ACHN (cell line): ENCODE results near the gene SEMA5A.

ENCODE experiments used
- DNase-seq: peaks from one replicate; pipeline ENCODE4 v3.0.0-alpha.2; 2015
- in situ Hi-C: cut with HindIII; loops from 2 replicates; pipeline ENCODE4 v1.10.0; 2017; ENCODE audit warnings: low sequenced_read_pairs, low pct_ligation_motif_present, low pct_unique_long_range_greater_than_20kb

Gene SEMA5A

DNA sequence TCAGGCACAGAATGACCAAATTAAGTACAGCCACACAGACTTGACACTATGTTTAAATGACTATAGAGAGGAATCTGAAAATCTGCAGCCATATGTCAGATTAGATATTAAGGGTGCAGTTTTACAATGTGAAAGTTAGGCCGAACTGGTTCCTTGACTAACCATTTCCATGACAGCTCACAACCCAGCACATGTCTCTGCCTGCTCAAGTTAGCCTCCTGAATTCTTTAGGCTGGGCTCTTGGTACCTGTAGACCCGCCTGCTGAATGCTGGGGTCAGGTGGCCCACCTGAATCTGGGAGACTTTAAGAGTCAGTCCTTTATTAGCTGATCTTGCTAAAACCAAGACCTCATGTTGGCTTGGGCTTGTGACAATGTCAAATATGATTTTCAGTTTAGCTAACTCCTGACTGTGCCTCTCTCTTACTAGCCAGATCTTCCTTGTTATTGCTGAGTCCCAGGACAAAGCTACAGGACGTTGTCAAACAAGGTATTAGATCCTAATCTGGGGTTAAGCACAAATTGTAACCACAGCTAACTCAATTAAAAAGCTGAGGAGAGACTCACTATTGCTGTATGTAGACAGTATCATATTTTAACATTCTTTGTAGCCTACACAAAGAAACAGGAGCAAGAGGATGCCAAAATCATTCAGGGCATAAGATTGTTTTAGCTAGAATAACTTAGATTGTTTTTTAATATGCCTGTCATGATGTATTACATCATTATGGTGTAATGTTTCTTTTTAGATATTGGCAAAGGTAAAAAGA lies 490.9 kb downstream of the SEMA5A start:
- in situ Hi-C loops: no loop called here
- DNase-seq: no peak

DNA sequence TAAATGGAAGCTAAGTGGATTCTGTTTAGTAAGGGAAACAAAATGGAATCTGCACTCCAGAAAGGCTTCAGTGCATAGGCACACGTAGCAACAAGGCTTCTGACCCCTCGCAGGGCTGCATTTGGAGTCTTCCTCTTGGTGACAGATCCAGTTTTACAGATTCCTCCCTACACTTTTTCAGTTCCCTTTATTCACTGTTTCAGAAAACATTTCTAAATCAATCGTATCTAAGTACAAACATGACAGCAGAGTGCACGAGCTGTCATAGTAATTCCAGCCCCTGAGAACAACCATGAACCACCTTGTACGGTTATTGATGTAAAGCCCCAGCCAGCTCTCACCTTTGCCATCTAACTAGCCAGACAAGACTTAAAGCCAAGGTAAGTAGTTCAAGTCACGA lies 491.6 kb downstream of the SEMA5A start:
- in situ Hi-C loops: no loop called here
- DNase-seq: no peak

- in situ Hi-C loops: no loop called here
Measured at GRCh38 chr5:9052421-9052820, 493.5 kb downstream of the SEMA5A start.

DNA sequence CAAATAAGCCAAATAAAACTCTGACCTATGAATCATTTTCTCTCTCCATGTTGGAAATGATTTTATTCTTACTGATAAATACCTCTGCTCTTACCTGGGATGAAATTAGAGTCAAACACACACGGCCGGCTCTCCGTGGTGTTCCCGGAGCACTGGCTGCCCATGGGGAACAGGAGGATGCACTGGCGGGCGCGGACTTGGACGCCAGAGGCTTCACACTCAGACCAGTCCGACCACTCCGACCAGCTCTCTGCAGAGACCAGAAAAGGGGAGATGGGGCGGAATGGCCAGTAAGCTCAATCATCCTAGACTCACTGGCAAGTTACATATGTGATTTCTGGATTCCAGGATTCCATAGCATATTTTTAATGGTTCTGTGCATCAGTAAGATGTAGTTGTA lies 494.1 kb downstream of the SEMA5A start:
- in situ Hi-C loops: no loop called here

More at GRCh38 chr5:9052421-9052820, 493.5 kb downstream of the SEMA5A start:
- no peak for DNase-seq

GRCh38 chr5:9047932-9048331 lies 497.9 kb downstream of the SEMA5A start:
- no peak for DNase-seq
- in situ Hi-C loops: no loop called here

More for the DNA sequence above, 494.1 kb downstream of the SEMA5A start:
- no peak for DNase-seq

GRCh38 chr5:9046756-9047481 lies 499.0 kb downstream of the SEMA5A start:
- in situ Hi-C loops: no loop called here
- DNase-seq: peak; percentile 68

GRCh38 chr5:9045946-9046345 lies 499.9 kb downstream of the SEMA5A start:
- in situ Hi-C loops: no loop called here
- DNase-seq: no peak

- in situ Hi-C loops: no loop called here
- DNase-seq: no peak
Measured at GRCh38 chr5:9042241-9042640, 503.6 kb downstream of the SEMA5A start.

GRCh38 chr5:9040475-9040874 lies 505.4 kb downstream of the SEMA5A start:
- in situ Hi-C loops: no loop called here

GRCh38 chr5:9037048-9037447 lies 508.8 kb downstream of the SEMA5A start:
- DNase-seq: no peak
- in situ Hi-C loops: no loop called here

More at GRCh38 chr5:9040475-9040874, 505.4 kb downstream of the SEMA5A start:
- no peak for DNase-seq

DNA sequence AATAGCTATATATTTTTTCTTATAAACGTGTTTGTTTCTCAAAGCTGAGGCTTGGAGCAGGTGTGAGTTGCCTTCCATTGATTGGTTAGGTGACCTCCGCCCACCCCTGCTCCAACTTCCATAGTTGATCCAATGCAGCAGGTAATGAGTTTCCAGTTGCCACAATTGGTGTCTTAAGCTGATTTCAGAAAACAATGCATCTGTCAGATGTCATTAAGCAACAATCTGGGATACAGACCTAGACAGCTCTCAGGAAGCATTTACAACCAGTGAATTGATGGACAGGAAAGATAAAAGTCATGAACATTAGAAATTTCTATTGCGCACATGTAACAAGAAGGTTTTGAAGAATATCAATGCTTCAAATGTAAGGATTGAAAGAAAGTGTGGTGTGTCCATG lies 510.5 kb downstream of the SEMA5A start:
- DNase-seq: no peak

GRCh38 chr5:9034649-9035048 lies 511.2 kb downstream of the SEMA5A start:
- no peak for DNase-seq
- in situ Hi-C loops: no loop called here

More for the DNA sequence above, 510.5 kb downstream of the SEMA5A start:
- in situ Hi-C loops: no loop called here

GRCh38 chr5:9033524-9033923 lies 512.4 kb downstream of the SEMA5A start:
- in situ Hi-C loops: no loop called here
- no peak for DNase-seq

DNA sequence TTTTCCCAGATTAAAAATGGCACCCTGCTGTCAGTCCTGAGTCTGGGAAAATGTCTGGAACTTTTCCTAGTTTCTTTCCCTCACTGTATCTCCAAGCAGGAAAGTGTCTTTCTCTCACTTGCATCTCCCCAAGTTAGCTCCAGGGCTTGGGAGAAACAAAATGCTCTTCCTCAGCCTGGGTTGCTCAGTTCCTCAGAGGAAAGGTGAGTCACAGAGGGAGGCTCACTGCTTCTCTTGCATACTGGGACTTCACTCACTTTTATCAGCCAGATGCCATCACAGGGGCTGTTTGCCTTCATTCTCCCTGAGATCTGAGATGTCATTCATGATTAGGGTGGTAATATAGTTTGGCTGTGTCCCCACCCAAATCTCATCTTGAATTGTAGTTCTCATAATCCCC lies 519.9 kb downstream of the SEMA5A start:
- in situ Hi-C loops: no loop called here
- no peak for DNase-seq

DNA sequence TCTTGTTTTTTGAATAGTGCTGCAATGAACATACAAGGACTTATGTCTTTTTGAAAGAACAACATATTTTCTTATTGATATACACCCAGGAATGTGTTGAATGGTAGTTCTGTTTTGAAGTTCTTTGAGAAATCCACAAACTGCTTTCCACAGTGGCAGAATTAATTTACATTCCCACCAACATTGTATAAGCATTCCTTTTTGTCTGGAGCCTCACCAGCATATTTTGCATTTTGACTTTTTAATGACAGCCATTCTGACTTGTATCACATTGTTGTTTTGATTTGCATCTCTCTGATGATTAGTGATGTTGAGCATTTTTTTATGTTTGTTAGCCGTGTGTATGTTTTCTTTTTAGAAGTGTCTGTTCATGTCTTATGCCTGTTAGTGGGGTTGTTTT lies 524.9 kb downstream of the SEMA5A start:
- in situ Hi-C loops: no loop called here
- no peak for DNase-seq

GRCh38 chr5:9015937-9016270 lies 530.0 kb downstream of the SEMA5A start:
- DNase-seq: no peak
- in situ Hi-C loops: no loop called here

- DNase-seq: no peak
- in situ Hi-C loops: no loop called here
Measured at GRCh38 chr5:9015260-9015936, 530.5 kb downstream of the SEMA5A start.

GRCh38 chr5:9013147-9013546 lies 532.7 kb downstream of the SEMA5A start:
- no peak for DNase-seq
- in situ Hi-C loops: no loop called here

DNA sequence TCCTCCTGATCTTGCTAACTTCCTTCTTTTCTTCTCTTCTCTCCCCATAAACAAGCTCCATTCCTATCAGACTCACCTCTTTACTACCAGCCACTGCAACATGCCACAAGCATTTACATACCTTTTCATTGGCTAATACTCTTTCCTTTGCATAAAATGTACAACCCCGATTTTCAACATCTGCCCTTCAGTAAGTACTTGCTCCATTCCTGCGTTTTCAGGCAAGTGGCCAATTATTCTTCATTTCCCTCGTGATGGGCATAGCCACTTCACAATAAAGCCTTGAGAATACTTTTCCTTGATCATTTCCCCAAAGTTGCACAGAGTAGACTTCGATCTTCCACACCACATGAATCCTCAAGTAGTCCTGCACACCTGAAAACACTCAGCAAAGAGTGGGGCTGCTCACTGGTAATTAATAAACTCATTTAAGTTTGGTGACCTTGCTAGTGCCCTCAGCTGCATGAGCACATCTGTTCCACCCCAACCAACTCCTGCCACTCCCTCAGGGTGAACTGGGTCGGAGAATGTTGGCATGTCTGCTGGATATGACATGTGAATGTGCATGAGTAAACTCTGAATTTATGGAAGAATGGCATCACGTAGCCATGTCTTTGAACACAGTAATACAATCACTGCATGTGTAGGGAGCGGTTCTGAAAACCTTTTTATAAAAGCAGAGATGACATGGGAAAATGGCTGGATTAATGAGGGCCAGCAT lies 535.8 kb downstream of the SEMA5A start:
- DNase-seq: no peak
- in situ Hi-C loops: no loop called here
